ENCODE data around the gene KDM5A.

The KDM5A gene

DNA sequence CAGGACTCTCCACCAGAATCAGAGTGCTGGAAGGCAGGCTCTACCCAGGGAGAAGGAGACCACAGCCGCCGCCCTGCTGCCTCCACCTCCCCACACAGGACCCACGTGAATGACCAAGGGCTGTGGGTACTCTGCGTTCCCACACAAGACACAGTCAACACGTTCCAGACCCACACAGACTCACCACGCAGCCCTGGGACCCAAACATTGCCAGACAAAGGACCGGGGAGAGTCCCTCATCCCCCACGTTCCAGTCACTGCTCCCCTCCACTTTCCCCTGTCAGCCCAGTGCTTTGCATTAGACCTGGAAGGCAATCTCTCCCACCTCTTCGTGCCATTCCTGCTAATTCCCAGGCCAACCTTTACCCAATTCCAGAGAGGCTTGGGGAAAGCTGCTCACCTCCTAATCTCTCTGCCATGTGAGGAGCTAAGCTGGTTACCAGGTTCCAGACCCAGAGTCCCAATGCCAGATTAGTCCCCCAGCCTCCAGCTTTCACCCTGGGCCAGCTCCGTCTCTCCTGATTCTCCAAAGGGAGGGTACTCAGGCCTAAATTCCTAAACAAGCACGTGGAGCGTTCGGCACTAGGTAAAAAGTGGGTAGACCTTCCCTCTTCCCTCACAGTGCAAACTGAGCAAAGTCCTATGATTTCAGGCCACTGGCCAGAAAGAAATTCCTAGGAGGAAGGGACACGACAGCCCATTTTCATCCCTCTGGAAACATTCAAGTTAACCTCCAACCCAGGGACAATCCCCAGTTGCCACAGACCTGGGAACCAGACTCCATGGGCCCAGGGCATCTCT is 131.4 kb downstream of the KDM5A start:
- H3K4me3 ChIP-seq (ENCODE audit: low read depth, low read length), result no peak overlapping the region
- TF ChIP-seq, protein P1, sequence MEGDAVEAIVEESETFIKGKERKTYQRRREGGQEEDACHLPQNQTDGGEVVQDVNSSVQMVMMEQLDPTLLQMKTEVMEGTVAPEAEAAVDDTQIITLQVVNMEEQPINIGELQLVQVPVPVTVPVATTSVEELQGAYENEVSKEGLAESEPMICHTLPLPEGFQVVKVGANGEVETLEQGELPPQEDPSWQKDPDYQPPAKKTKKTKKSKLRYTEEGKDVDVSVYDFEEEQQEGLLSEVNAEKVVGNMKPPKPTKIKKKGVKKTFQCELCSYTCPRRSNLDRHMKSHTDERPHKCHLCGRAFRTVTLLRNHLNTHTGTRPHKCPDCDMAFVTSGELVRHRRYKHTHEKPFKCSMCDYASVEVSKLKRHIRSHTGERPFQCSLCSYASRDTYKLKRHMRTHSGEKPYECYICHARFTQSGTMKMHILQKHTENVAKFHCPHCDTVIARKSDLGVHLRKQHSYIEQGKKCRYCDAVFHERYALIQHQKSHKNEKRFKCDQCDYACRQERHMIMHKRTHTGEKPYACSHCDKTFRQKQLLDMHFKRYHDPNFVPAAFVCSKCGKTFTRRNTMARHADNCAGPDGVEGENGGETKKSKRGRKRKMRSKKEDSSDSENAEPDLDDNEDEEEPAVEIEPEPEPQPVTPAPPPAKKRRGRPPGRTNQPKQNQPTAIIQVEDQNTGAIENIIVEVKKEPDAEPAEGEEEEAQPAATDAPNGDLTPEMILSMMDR (IDR thresholded peaks at IDR 0.05; ENCODE audit: borderline replicate concordance, insufficient read depth, low read depth, low read length), result no peak

DNA sequence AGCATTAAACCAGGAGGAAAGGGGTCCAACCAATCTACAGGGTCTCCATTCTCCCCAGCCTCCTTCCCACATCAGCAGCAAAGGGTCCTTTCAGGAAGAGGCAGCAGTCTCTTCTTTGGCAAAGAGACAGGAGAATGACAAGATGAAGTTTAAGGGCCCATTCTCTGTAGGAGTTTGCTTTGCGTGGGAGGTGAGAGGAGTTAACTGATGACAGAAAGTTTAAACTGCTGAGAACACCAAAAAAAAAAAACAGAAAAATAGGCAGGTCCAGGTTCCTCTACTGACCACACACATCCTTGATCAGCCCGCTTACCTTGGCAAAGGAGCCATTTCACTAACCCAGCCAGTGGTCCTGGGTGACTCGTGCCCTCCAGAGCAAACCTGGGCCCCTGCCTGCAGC is 132.2 kb downstream of the KDM5A start:
- H3K4me3 ChIP-seq (ENCODE audit: low read depth, low read length), result no peak overlapping the region
- TF ChIP-seq, protein P1 (IDR thresholded peaks at IDR 0.05; ENCODE audit: borderline replicate concordance, insufficient read depth, low read depth, low read length), result no peak

DNA sequence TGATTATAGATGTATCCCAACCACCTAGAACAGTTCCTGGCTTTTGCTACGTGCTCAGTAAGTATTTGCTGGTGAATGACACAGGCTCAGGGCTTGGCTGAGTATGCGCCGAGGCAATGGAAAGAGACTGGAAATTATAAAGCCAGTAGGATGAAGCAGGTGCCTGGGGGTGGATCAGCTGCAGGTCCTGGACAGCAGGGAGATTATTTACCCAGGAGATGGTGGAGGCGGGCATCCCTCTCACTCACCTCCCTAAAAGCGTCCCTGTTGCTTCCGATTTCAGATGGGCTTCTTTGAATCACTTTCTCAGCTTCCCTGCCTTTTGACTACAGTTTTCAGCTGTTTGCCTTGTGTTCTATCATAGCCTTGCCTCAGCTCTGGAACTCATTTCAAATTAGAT is 132.9 kb downstream of the KDM5A start:
- TF ChIP-seq, protein P1 (IDR thresholded peaks at IDR 0.05; ENCODE audit: borderline replicate concordance, insufficient read depth, low read depth, low read length), result no peak
- H3K4me3 ChIP-seq (ENCODE audit: low read depth, low read length), result no peak overlapping the region

DNA sequence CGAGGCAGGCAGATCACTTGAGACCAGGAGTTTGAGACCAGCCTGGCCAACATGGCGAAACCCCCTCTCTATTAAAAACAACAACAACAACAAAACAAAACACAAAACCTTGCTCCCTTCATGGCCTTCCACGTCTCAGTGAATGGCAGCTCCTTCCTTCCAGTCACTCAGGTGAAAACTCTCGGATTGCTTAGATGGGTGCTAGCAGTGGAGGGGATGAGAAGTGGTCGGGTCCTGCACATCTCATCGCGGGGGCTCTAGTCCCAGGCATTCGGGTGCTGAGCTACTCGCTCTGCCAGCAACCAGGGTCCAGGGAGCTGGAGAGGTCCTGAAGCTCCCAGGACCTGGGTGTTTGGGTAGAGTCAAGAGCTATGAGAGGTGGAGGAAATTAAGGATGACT is 134.2 kb downstream of the KDM5A start:
- TF ChIP-seq, protein P1 (IDR thresholded peaks at IDR 0.05; ENCODE audit: borderline replicate concordance, insufficient read depth, low read depth, low read length), result no peak

DNA sequence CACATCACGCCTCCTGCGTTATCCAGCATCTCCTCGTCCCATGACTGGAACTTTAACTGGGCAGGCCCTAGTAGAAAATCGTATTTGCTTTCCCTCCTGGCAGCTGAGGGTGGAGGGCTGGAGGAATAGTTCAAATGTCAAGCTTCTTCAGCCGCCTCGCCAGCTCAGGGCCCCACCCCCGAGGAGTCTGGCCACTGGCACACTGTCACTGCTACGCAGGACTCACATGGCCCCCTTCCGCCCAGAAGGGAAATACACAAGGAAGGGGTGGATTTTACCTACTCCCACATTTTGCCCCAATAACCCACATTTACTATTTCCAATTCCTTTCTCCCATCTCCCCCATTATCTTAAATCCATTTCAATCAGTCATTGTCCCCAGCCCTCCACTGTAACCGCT is 135.1 kb downstream of the KDM5A start:
- TF ChIP-seq, protein P1 (IDR thresholded peaks at IDR 0.05; ENCODE audit: borderline replicate concordance, insufficient read depth, low read depth, low read length), result no peak
- no peak overlapping the region for H3K4me3 ChIP-seq (ENCODE audit: low read depth, low read length)

More for the DNA sequence above, 134.2 kb downstream of the KDM5A start:
- no peak overlapping the region for H3K4me3 ChIP-seq (ENCODE audit: low read depth, low read length)

DNA sequence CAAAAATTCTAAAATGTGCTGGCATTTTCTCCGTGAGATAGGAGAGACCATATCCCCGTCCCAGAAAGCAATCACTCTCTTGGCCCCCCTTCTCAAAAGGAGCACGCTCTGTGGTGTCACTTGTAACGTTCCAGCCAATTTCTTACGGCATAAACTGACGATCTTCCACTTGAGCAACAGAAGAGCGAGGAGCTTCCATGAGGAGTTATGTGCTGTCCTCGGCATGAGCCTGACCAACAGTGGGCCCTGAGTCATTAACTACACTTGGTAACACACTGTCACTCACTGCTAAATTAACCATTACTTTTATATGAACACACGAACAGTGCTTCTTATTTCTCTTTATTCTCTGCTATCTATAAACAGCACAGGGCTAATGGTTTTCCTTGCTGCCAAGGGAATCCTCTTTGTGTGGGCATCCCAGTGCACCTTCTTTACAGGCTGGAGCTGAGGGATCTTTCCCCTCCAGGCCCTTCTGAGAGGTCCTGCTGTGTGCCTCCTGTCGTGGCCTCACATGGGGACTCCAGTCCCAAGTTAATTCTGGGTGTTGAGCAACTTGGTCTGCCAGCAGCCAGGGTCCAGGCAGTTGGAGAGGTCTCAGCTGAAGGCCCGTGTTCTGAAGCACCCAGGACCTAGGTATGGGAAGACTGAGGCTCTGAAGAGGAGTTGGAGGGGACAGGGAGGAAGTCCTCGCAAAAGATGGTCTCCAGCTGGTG is 135.8 kb downstream of the KDM5A start:
- H3K4me3 ChIP-seq (ENCODE audit: low read depth, low read length), result no peak overlapping the region
- TF ChIP-seq, protein P1 (IDR thresholded peaks at IDR 0.05; ENCODE audit: borderline replicate concordance, insufficient read depth, low read depth, low read length), result no peak

DNA sequence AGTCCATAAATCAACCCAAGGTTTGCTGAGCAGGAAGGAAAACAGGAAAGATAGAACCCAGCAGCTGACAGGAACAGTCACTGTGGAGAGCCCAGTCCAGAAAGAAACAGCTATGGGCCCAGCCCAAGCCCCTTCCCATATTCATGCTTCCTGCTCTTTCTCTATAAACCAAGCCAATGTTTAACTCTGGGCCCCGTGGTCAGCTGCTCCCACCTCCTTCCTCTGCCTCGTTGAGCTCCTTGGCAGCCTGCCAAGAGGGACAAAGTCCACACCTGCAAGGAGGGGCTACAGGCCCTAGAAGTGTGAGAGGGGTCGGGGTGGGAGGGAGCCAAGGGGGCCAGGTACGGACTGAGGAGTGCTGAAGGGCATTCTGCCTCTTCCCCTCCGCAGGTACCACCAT is 136.5 kb downstream of the KDM5A start:
- TF ChIP-seq, protein P1 (IDR thresholded peaks at IDR 0.05; ENCODE audit: borderline replicate concordance, insufficient read depth, low read depth, low read length), result no peak
- no peak overlapping the region for H3K4me3 ChIP-seq (ENCODE audit: low read depth, low read length)

All from GM12875 (cell line).